GM12878 (cell line): Measurements from ENCODE around the gene ATXN1.

ENCODE experiments used
- CTCF ChIP-seq, 3 experiments: IDR thresholded peaks in 2 of 3; conservative IDR thresholded peaks in 1 of 3; 2 replicates each; pipeline ENCODE4 v1.5.1; 2011; ENCODE audit warnings: low read depth in 3 of 3, low read length in 3 of 3, mild to moderate bottlenecking in 3 of 3, control low read depth in 2 of 3, moderate library complexity in 2 of 3, inconsistent platforms in 1 of 3, mixed read lengths in 1 of 3; ENCODE audit not compliant: control insufficient read depth in 2 of 3, insufficient read depth in 1 of 3; ENCODE audit errors: extremely low read depth in 1 of 3
- DPF2 ChIP-seq: fragments of 450-650 bp; IDR thresholded peaks from 2 replicates; pipeline ENCODE4 v1.6.1; 2017; ENCODE audit warnings: mild to moderate bottlenecking
- EZH2 ChIP-seq: IDR thresholded peaks from 2 replicates; pipeline ENCODE4 v1.6.1; 2012; ENCODE audit warnings: low read depth, mild to moderate bottlenecking, control low read depth, inconsistent platforms, low read length, borderline replicate concordance; ENCODE audit not compliant: control insufficient read depth
- NR2C2 ChIP-seq: IDR thresholded peaks from 2 replicates; pipeline ENCODE4 v1.6.1; 2011; ENCODE audit warnings: borderline replicate concordance, low read depth; ENCODE audit not compliant: control insufficient read depth, insufficient read length
- POLR2A ChIP-seq: IDR thresholded peaks from 2 replicates; pipeline ENCODE4 v1.6.1; 2011; ENCODE audit warnings: low read depth, mild to moderate bottlenecking, low read length
- REST ChIP-seq: IDR thresholded peaks from 2 replicates; pipeline ENCODE4 v1.6.1; 2012; ENCODE audit warnings: mild to moderate bottlenecking, low read depth, low read length
- TF ChIP-seq, protein P1 (sequence below): IDR thresholded peaks from 2 replicates; pipeline ENCODE4 v1.6.1; 2012; ENCODE audit warnings: low read depth, low read length, improper control_type of control experiment

GRCh38 chr6:16466800-16467553, 294.3 kb downstream of the ATXN1 start:
- TF ChIP-seq POLR2A (no peak), CTCF (IDR thresholded peaks at IDR 0.05 in 2 of 3, conservative IDR thresholded peaks at IDR 0.05 in 1 of 3; ENCODE audit: control insufficient read depth in 2 of 3, extremely low read depth in 1 of 3, insufficient read depth in 1 of 3, low read depth in 3 of 3, low read length in 3 of 3) (no peak), EZH2 (no peak), NR2C2 (no peak), REST (no peak), DPF2 (no peak)
- TF ChIP-seq, protein P1, sequence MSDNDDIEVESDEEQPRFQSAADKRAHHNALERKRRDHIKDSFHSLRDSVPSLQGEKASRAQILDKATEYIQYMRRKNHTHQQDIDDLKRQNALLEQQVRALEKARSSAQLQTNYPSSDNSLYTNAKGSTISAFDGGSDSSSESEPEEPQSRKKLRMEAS: no peak
